Tibial nerve (tissue), 4 donors: Measurements from ENCODE around the gene PALM.

Source experiments
- CTCF ChIP-seq, 5 experiments: fragments of 200-600 bp in 3 of 5; fragments of 450-650 bp in 2 of 5; sonication (generic) in 3 of 5; IDR thresholded peaks; one replicate each; pipeline ENCODE4 v1.5.1; 2016 to 2019; ENCODE audit warnings: antibody characterized with exemption in 5 of 5, mild to moderate bottlenecking in 3 of 5, moderate library complexity in 2 of 5
- EP300 ChIP-seq, 2 donors: sonication (generic); formaldehyde crosslinking; IDR thresholded peaks; one replicate each; pipeline ENCODE4 v1.6.1; 2017; ENCODE audit warnings: antibody characterized with exemption in 2 of 2, mild to moderate bottlenecking in 1 of 2
- POLR2A ChIP-seq, 2 donors: fragments of 450-650 bp; IDR thresholded peaks; one replicate each; pipeline ENCODE4 v1.6.1; 2017; ENCODE audit warnings: antibody characterized with exemption in 2 of 2, mild to moderate bottlenecking in 2 of 2, moderate library complexity in 2 of 2

GRCh38 chr19:756236-756635 is 47.5 kb downstream of the PALM start:
- TF ChIP-seq CTCF (IDR thresholded peaks at IDR 0.05), result no peak
- no peak for TF ChIP-seq POLR2A (IDR thresholded peaks at IDR 0.05)
- TF ChIP-seq EP300 (IDR thresholded peaks at IDR 0.05), result no peak
